Tibial artery (tissue), 4 donors: Measurements from ENCODE around the gene RBM19.

Experiments used
- DNase-seq, 2 donors: peaks; one replicate each; pipeline ENCODE4 v3.0.0-alpha.2; 2019
- H3K27ac ChIP-seq, 2 donors: fragments of 200-600 bp; sonication (generic) in 1 of 2; 1 replicate in 1 of 2; 2 replicates in 1 of 2; pipeline ENCODE4 v1.5.1; 2018 to 2019; ENCODE audit warnings: mild to moderate bottlenecking in 1 of 2
- H3K27me3 ChIP-seq, 2 donors: fragments of 200-600 bp; sonication (generic) in 1 of 2; one replicate each; pipeline versions ENCODE4 v1.5.1 to v1.6.0; 2016 to 2019
- H3K36me3 ChIP-seq, 3 donors: fragments of 200-600 bp; sonication (generic) in 2 of 3; one replicate each; pipeline ENCODE4 v1.5.1; 2016 to 2019; ENCODE audit warnings: mild to moderate bottlenecking in 2 of 3
- H3K4me1 ChIP-seq, 4 donors: fragments of 200-600 bp; sonication (generic) in 2 of 4; 1 replicate in 3 of 4; 2 replicates in 1 of 4; pipeline ENCODE4 v1.5.1; 2016 to 2019
- H3K4me3 ChIP-seq, 2 donors: fragments of 200-600 bp; sonication (generic) in 1 of 2; 1 replicate in 1 of 2; 2 replicates in 1 of 2; pipeline ENCODE4 v1.5.1; 2018 to 2019; ENCODE audit warnings: mild to moderate bottlenecking in 2 of 2
- H3K9me3 ChIP-seq, 3 donors: fragments of 200-600 bp; sonication (generic) in 1 of 3; one replicate each; pipeline ENCODE4 v1.5.1; 2016 to 2019
- CTCF ChIP-seq, 2 experiments: fragments of 200-600 bp in 1 of 2; fragments of 450-650 bp in 1 of 2; IDR thresholded peaks; one replicate each; pipeline ENCODE4 v1.5.1; 2017 to 2019; ENCODE audit warnings: antibody characterized with exemption in 2 of 2, mild to moderate bottlenecking in 1 of 2, moderate library complexity in 1 of 2
- intact Hi-C: fragments of 100-400 bp; cut with DNase I; formaldehyde crosslinking; loops from one replicate; pipeline ENCODE4 v1.15.0; 2023; ENCODE audit warnings: low total_unique reads

RBM19 gene

GRCh38 chr12:113861708-113862312, 104.3 kb downstream of the RBM19 start:
- no peak for TF ChIP-seq CTCF (IDR thresholded peaks at IDR 0.05)
- DNase-seq: no peak
- intact Hi-C loops: no loop called here

DNA sequence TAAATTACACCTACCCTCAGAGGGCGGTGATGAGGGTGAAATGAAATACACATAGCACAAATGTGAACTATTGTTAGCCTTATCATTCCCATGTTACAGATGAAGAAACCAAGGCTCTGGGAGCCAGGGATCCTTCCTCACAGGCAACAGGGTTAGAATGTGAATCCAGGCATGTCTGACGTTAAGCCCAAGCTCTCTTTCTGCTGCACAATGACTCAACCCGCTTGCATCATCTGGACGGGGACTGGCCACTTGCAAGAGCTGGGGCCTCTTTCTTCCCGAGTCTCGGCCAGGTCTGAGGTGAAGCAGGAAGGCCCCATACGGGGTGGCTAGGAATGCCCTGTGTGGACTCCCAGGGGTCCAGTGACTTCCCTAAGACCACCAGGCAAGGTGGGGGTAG, 105.2 kb downstream of the RBM19 start:
- H3K27ac ChIP-seq: no peak overlapping the region
- no peaks in the 10 kb centered on the region for H3K4me1 ChIP-seq
- peaks cover 13 to 56% (median 26%) of the 10 kb centered on the region in 3 donors for H3K36me3 ChIP-seq
- intact Hi-C loops: no loop called here
- no peaks in the 10 kb centered on the region for H3K9me3 ChIP-seq
- no peak overlapping the region for H3K4me3 ChIP-seq
- no peaks in the 10 kb centered on the region for H3K27me3 ChIP-seq
- no peak for DNase-seq
- no peak for TF ChIP-seq CTCF (IDR thresholded peaks at IDR 0.05)

More at GRCh38 chr12:113861708-113862312, 104.3 kb downstream of the RBM19 start:
- no peaks in the 10 kb centered on the region for H3K9me3 ChIP-seq
- H3K4me3 ChIP-seq: no peak overlapping the region
- H3K4me1 ChIP-seq: no peaks in the 10 kb centered on the region
- H3K27me3 ChIP-seq: no peaks in the 10 kb centered on the region
- no peak overlapping the region for H3K27ac ChIP-seq
- H3K36me3 ChIP-seq: peaks cover 13 to 47% (median 18%) of the 10 kb centered on the region in 3 donors

DNA sequence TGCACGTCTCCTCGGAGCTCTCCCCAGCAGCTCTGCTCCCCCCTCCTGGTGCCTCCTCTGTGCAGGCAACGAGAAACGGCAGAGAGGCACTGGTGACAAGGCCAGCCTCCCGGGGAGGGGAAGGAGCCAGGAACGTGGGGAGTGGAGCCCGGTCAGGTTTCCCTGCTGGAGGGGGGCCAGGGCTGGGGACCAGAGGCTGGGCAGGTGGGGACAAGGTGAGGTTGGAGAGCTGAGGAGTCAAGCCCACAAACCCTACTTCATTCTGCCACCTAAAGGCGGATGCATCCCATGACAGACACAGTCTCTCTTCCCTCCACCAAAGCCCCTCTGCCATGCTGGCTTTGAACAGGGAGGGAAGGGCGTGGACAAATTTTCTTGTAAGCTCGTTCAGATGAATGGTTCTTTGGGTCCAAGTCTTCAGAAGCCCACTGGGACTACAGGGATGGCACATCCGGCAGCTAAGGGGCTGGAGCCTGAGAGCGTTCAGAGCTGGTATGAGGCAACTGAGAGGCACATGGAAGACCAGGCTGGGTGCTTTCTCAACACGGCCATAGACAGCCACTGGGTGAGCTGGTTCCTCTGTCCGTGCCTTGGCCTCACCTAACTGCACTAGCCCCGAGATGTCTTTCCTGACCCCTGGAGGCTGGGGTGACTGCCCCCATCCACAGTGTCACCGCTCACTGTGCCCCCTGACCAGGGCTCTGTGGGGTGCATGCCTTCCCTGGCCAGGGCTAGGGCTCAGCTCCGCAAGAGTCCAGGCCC, 105.9 kb downstream of the RBM19 start:
- Histone ChIP-seq H3K27ac (no peak overlapping the region), H3K36me3 (peaks cover 13 to 63% (median 30%) of the 10 kb centered on the region in 3 donors), H3K4me1 (no peaks in the 10 kb centered on the region), H3K4me3 (no peak overlapping the region), H3K27me3 (no peaks in the 10 kb centered on the region), H3K9me3 (no peaks in the 10 kb centered on the region)
- DNase-seq: no peak
- TF ChIP-seq CTCF (IDR thresholded peaks at IDR 0.05): no peak
- intact Hi-C loops: no loop called here

GRCh38 chr12:113858841-113859386, 107.2 kb downstream of the RBM19 start:
- no peaks in the 10 kb centered on the region for H3K27me3 ChIP-seq
- DNase-seq: no peak
- H3K27ac ChIP-seq: no peak overlapping the region
- TF ChIP-seq CTCF (IDR thresholded peaks at IDR 0.05): no peak
- no peaks in the 10 kb centered on the region for H3K4me1 ChIP-seq
- intact Hi-C loops: no loop called here
- no peak overlapping the region for H3K4me3 ChIP-seq
- peaks cover 13 to 75% (median 34%) of the 10 kb centered on the region in 3 donors for H3K36me3 ChIP-seq
- H3K9me3 ChIP-seq: no peaks in the 10 kb centered on the region

DNA sequence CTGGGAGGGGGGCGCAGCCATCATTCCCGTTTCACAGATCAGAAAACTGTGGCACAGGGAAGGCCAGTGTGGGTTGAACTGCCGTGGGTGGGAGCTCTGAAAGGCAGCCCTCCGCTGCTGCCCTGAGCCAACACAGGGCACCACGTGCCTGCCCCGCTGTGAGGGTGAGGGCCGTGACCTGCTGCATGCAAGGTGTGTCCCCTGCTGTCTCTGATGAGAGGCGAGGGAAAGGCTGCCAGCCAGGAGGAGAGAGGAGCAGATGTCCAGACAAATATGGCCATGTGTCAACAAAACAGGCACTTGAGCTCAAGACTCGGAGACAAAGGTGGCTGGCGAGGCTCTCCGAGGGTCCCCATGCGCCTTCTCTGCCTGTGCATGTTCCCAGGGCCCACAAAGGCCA, 108.8 kb downstream of the RBM19 start:
- Histone ChIP-seq H3K27me3 (no peaks in the 10 kb centered on the region), H3K36me3 (peaks cover 13 to 75% (median 34%) of the 10 kb centered on the region in 3 donors), H3K9me3 (no peaks in the 10 kb centered on the region), H3K4me3 (no peak overlapping the region), H3K27ac (no peak overlapping the region), H3K4me1 (no peaks in the 10 kb centered on the region)
- intact Hi-C loops: no loop called here
- TF ChIP-seq CTCF (IDR thresholded peaks at IDR 0.05): no peak
- DNase-seq: no peak
